Uterus (tissue), 4 donors: ENCODE results near the gene EIF1AX. TPM values are rescaled to one million over a fixed set of nuclear protein-coding genes. Genes with fewer than 3 reads are reported as not detected.

Experiments
- DNase-seq, 2 donors: peaks; one replicate each; pipeline ENCODE4 v3.0.0-alpha.2; 2019 to 2020
- H3K27ac ChIP-seq, 2 donors: fragments of 200-600 bp; sonication (generic); 1 replicate in 1 of 2; 2 replicates in 1 of 2; pipeline ENCODE4 v1.5.1; 2016 to 2018
- H3K27me3 ChIP-seq, 2 donors: fragments of 200-600 bp; sonication (generic); one replicate each; pipeline ENCODE4 v1.5.1; 2018 to 2019; ENCODE audit warnings: control low read depth in 1 of 2
- H3K36me3 ChIP-seq, 2 donors: fragments of 200-600 bp; sonication (generic); one replicate each; pipeline ENCODE4 v1.5.1; 2019; ENCODE audit warnings: control low read depth in 1 of 2
- H3K4me1 ChIP-seq, 2 donors: fragments of 200-600 bp; sonication (generic); one replicate each; pipeline ENCODE4 v1.5.1; 2018 to 2019; ENCODE audit warnings: control low read depth in 1 of 2
- H3K4me3 ChIP-seq, 2 donors: fragments of 200-600 bp; sonication (generic); 1 replicate in 1 of 2; 2 replicates in 1 of 2; pipeline ENCODE4 v1.5.1; 2018 to 2019; ENCODE audit warnings: mild to moderate bottlenecking in 1 of 2
- H3K9me3 ChIP-seq, 2 donors: fragments of 200-600 bp; sonication (generic); one replicate each; pipeline ENCODE4 v1.5.1; 2019; ENCODE audit warnings: control low read depth in 1 of 2
- CTCF ChIP-seq, 4 experiments: fragments of 200-600 bp in 2 of 4; fragments of 450-650 bp in 2 of 4; sonication (generic) in 2 of 4; IDR thresholded peaks; one replicate each; pipeline ENCODE4 v1.5.1; 2016 to 2019; ENCODE audit warnings: antibody characterized with exemption in 4 of 4, mild to moderate bottlenecking in 2 of 4, moderate library complexity in 1 of 4
- POLR2A ChIP-seq, 2 donors: fragments of 450-650 bp; IDR thresholded peaks; one replicate each; pipeline ENCODE4 v1.6.1; 2016; ENCODE audit warnings: antibody characterized with exemption in 2 of 2, mild to moderate bottlenecking in 1 of 2, moderate library complexity in 1 of 2
- intact Hi-C: fragments of 100-400 bp; cut with DNase I; formaldehyde crosslinking; loops from one replicate; pipeline ENCODE4 v1.15.1; 2023; ENCODE audit warnings: low total_unique reads
- total RNA-seq, 4 donors: library from RNA; depleted of rRNA in 3 of 4; stranded (reverse); fragments of >200 nt in 3 of 4; gene quantifications; one replicate each; pipeline versions ENCODE4 v1.1.0 to v1.2.4, GENCODE V29; 2014 to 2023
- donor health status: DM: yes; HTN: yes; CAD: no.

The EIF1AX gene
- 10 to 100 TPM; 34.1 to 91.7 (median 80.2) TPM for total RNA-seq

- no peaks in the 10 kb centered on the region for H3K27me3 ChIP-seq
- H3K27ac ChIP-seq: peak within 1 kb of the TSS; percentile 80 to 97
- TF ChIP-seq CTCF (IDR thresholded peaks at IDR 0.05) (no peak), POLR2A (IDR thresholded peaks at IDR 0.05) (peak; percentile 89 to 97)
- no peaks in the 10 kb centered on the region for H3K9me3 ChIP-seq
- intact Hi-C loops: no loop called here
- DNase-seq: peak; percentile 99
- H3K4me1 ChIP-seq: peaks cover 0 to 5% of the 10 kb centered on the region in 2 donors
- H3K4me3 ChIP-seq: peak within 1 kb of the TSS; percentile 83 to 99
- H3K36me3 ChIP-seq: no peaks in the 10 kb centered on the region
Measured at GRCh38 chrX:20141281-20142220, at the start of gene EIF1AX. Gene EIF1AX, minus strand, starts transcription at chrX:20141838. Its CDS starts 198 bp downstream, at chrX:20141640.

GRCh38 chrX:20189171-20189570 is 47.5 kb upstream of the EIF1AX start:
- Histone ChIP-seq H3K27me3 (no peaks in the 10 kb centered on the region), H3K4me3 (no peak overlapping the region), H3K27ac (no peak overlapping the region), H3K9me3 (no peaks in the 10 kb centered on the region), H3K4me1 (no peaks in the 10 kb centered on the region), H3K36me3 (no peaks in the 10 kb centered on the region)
- TF ChIP-seq CTCF (IDR thresholded peaks at IDR 0.05) (no peak), POLR2A (IDR thresholded peaks at IDR 0.05) (no peak)
- intact Hi-C loops: no loop called here
- DNase-seq: no peak

- Histone ChIP-seq H3K27ac (no peak overlapping the region), H3K4me1 (no peaks in the 10 kb centered on the region), H3K27me3 (no peaks in the 10 kb centered on the region), H3K4me3 (no peak overlapping the region), H3K9me3 (no peaks in the 10 kb centered on the region), H3K36me3 (no peaks in the 10 kb centered on the region)
- intact Hi-C loops: no loop called here
- TF ChIP-seq POLR2A (IDR thresholded peaks at IDR 0.05): no peak
- no peak for DNase-seq
Measured at GRCh38 chrX:20181598-20182329, 40.1 kb upstream of the EIF1AX start.

- Histone ChIP-seq H3K27ac (no peak overlapping the region), H3K9me3 (no peaks in the 10 kb centered on the region), H3K27me3 (no peaks in the 10 kb centered on the region), H3K36me3 (no peaks in the 10 kb centered on the region), H3K4me1 (no peaks in the 10 kb centered on the region), H3K4me3 (no peak overlapping the region)
- TF ChIP-seq POLR2A (IDR thresholded peaks at IDR 0.05) (no peak), CTCF (IDR thresholded peaks at IDR 0.05) (no peak)
- intact Hi-C loops: no loop called here
- DNase-seq: no peak
Measured at GRCh38 chrX:20177093-20177492, 35.5 kb upstream of the EIF1AX start.

- Histone ChIP-seq H3K36me3 (no peaks in the 10 kb centered on the region), H3K27me3 (no peaks in the 10 kb centered on the region), H3K9me3 (no peaks in the 10 kb centered on the region), H3K4me1 (no peaks in the 10 kb centered on the region), H3K4me3 (no peak overlapping the region), H3K27ac (no peak overlapping the region)
- TF ChIP-seq POLR2A (IDR thresholded peaks at IDR 0.05) (no peak), CTCF (IDR thresholded peaks at IDR 0.05) (no peak)
- no peak for DNase-seq
- intact Hi-C loops: no loop called here
Measured at GRCh38 chrX:20173856-20174255, 32.2 kb upstream of the EIF1AX start.
